GM10266 (cell line): ENCODE data around the gene AHDC1.
A peak's percentile ranks its signal among the peaks of the same experiment; 100 is the strongest.

Experiments used
- DNase-seq: peaks from one replicate; pipeline ENCODE4 v3.0.0; 2012; ENCODE audit errors: extremely low spot score
- CTCF ChIP-seq: IDR thresholded peaks from 2 replicates; pipeline ENCODE4 v1.5.1; 2012; ENCODE audit warnings: mild to moderate bottlenecking, low read depth; ENCODE audit not compliant: control insufficient read depth, insufficient read depth; ENCODE audit errors: missing control alignments

AHDC1 gene

DNA sequence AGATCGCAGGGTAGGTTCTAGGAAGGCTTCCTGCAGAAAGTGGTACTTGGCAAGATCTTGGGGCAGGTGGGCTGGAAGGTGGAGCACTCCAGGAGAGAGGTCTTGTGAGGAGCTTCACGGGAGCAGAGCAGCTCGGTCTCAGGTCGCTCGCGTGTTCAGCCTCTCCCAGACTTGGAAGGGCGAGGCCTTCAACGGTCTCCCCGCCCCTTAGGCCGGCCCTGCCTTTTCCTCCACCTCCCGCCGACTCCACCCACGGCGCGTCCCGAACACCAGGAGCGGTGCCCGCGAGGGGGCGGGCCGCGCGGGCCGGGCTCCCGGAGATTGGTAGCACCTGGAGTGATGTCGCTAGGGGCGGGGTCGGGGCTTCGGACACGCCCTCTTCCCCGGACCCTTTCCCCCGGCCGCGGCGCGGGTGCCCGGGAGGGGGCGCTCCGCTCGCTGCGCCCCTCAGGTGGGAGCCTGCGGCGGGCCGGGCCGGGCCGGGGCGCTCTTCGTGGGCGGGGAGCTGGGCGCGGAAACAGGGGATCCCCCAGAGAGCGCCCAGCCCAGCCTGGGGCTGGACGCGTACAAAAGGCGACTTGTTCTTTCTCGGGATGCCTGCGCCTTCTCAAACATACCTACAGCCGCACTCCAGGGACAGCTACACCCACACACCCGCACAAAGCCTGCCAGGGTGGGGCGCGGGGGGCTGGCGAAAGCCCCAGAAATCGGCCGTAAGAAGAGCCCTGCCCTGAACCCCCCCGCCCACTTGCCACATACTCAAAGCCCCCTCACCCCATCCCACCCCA is 35.5 kb downstream of the AHDC1 start:
- peak; percentile 79 for TF ChIP-seq CTCF
- DNase-seq: peak; percentile 99

GRCh38 chr1:27567971-27568299 is 36.0 kb downstream of the AHDC1 start:
- TF ChIP-seq CTCF: no peak
- DNase-seq: no peak

DNA sequence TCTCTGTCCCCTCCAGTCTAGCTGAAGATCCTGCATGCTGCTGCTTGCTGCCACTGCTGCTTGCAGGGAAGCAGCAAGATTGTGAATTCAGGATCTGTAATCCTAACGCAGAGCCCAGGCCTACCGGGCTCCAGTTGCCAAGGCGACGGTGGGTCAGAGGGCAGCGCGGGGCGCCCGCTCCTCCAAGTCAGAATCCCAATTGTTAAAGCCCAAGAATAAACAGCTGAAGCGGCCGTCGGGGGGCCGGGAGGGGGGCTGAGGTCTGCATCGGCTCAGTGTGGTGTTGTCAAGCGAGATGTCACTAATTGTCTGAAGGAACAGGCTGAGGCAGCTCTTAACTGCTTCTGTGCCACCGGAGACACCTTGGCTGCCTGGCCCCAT is 36.8 kb downstream of the AHDC1 start:
- DNase-seq: no peak
- TF ChIP-seq CTCF: no peak

DNA sequence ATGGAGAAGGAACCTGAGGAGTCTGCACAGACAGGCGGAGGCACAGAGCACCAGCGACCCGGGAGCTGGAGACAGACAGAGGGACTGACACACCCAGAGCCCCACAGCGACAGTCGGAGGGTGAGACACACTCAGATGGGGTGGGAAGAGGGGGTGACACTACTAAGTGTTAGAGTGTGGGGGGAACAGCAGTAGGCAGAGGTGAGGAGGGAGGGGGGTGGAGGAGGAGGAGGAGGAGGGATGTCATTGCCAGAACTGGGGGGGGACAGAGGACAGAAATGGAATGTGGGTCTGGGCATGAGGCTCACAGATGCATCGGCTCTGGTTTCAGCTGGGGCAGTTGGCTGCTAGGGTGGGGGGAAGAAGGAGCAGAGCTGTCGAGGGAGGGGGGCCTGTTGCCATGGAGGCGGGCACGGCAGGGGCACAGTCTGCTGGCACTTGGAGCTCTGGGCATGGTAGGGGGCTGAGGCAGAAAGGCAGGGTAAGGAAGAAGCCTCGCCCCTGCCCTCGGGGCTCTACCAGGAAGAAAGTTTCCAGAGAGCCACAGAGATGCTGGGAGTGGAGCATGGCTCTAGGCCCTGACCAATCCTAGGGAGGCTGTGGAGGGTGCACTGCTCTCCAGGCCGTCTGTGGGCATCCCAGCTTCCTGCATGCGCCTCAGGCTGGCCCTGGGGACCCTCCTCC is 37.3 kb downstream of the AHDC1 start:
- DNase-seq: no peak
- no peak for TF ChIP-seq CTCF

GRCh38 chr1:27564710-27565649 is 39.0 kb downstream of the AHDC1 start:
- no peak for DNase-seq
- no peak for TF ChIP-seq CTCF

- no peak for DNase-seq
- no peak for TF ChIP-seq CTCF
Observed at GRCh38 chr1:27563591-27564471, 40.1 kb downstream of the AHDC1 start.
